Prostate gland (tissue), 2 donors: ENCODE data around the gene MED15.
"Not testable (repeated sequence)": the region's sequence is repeated elsewhere in the genome, so short reads cannot be mapped to it uniquely, and the experiment has no call there.

ENCODE experiments used
- CTCF ChIP-seq, 4 experiments: fragments of 200-600 bp in 2 of 4; fragments of 450-650 bp in 2 of 4; sonication (generic) in 2 of 4; IDR thresholded peaks; 1 replicate in 3 of 4; 2 replicates in 1 of 4; pipeline ENCODE4 v1.5.1; 2016 to 2019; ENCODE audit warnings: antibody characterized with exemption in 4 of 4, mild to moderate bottlenecking in 2 of 4, moderate library complexity in 2 of 4
- POLR2A ChIP-seq: fragments of 450-650 bp; IDR thresholded peaks from one replicate; pipeline ENCODE4 v1.6.1; 2016; ENCODE audit warnings: antibody characterized with exemption, mild to moderate bottlenecking

DNA sequence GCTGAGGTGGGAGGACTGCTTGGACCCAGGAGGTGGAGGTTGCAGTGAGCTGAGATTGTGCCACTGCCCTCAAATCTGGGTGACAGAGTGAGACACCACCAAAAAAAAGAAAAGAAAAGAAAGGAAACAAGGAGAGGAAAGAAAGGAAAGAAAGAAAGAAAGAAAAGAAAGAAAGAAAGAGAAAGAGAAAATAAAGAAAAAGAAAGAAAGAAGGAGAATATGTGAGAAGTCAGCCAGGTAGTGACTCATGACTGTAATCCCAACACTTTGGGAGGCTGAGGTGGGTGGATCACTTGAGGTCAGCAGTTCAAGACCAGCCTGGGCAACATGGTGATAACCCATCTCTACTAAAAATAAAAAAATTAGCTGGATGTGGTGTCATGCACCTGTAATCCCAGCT, 86.6 kb downstream of the MED15 start:
- not testable (repeated sequence) for TF ChIP-seq CTCF (IDR thresholded peaks at IDR 0.05); POLR2A
